Measurements from ENCODE around the gene KRT73.

Gene KRT73

DNA sequence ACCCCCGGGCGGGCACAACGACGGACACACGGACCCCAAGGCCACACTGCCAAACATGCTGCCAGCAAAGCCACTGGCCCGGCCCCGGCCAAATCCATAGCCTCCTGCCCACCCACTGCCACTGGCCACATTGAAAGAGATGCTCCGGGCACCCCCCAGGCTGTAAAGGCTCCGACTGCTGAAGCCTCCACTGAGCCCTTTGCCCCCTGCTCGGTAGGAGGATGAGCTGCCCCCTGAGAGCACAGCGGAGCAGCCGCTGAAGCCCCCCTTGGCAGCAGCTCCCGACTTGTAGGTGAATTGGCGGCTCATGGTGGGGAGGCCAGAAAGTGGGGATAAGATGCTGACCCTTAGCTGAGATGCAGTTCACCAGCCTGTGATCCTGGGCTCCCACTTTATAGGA is at the start of gene KRT73:
KRT73 (minus strand) TSS at position 344 of the 400 bp plus-strand sequence; CDS start at position 309, 35 bp downstream.
- no peak for DNase-seq

- DNase-seq: no peak
These were observed 49.6 kb upstream of the KRT73 start for GRCh38 chr12:52667931-52668330.

DNA sequence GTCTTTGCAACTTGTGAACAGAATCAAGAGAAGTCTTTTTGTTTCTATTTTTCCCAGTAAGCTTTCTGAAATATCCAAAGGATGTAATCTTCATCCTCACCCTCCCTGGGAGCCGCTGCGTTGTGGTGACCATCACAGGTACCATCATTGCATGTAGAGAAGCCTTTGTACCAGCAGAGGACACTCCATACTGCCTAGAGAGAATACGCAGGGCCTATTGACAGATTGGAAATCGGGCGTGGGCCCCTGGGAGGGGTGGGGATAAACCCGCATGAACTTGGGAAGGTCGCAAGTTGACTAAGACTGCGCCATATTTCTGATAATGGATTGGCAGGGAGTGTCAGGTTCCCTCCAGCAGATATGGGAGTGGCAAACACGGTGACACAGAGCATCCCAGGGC is 49.1 kb upstream of the KRT73 start:
- no peak for DNase-seq

- no peak for DNase-seq
These were observed 48.1 kb upstream of the KRT73 start for GRCh38 chr12:52666471-52666870.

DNA sequence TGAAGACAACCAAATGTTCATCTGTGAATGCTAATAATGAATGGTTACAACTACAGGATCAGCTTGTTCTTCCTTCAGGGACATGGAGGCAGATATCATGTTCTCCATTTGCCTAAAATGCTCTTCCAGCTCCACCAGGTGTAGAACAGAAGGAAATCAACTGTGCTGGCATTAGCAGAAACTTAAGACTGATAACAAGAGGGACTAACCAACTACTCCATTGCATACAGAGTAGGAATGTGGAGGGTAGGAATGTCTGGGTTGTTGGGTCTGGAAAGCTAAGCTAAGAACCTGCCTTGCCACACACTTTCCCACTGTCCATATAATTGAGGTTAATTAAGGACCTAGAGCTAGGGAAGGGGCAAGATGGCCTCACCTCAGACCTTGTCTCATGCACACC is 45.1 kb upstream of the KRT73 start:
- no peak for DNase-seq

GRCh38 chr12:52662918-52663229 is 44.5 kb upstream of the KRT73 start:
- DNase-seq: no peak

GRCh38 chr12:52662093-52662917 is 43.9 kb upstream of the KRT73 start:
- DNase-seq: no peak

GRCh38 chr12:52661668-52662067 is 43.3 kb upstream of the KRT73 start:
- no peak for DNase-seq

DNA sequence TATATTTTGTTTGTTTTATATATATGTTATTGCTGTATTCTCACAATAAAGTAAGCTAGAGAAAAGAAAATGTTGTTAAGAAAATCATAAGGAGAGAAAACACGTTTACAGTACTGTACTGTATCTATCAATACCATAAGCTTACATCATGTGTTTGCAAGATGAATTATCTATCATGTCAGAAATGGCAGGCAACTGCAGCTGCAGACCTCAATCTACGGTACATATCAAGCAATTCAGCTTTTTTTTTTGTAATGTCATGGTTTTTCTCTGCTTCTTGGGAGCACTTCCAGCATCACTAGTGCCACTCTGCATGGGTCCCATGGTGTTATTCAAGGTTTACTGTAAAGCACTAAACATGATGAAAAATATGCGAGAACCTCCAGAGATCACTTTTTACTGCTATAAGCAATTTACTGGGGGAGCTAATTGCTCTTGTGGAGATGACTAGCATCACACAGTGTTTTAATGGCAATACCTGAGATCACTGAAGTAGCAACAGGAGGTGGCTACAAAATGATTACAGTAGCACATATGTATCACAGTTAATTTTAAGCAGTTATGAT is 42.7 kb upstream of the KRT73 start:
- DNase-seq: no peak

GRCh38 chr12:52659951-52660350 is 41.6 kb upstream of the KRT73 start:
- no peak for DNase-seq

- DNase-seq: no peak
These were observed 41.0 kb upstream of the KRT73 start for GRCh38 chr12:52659395-52659794.

DNA sequence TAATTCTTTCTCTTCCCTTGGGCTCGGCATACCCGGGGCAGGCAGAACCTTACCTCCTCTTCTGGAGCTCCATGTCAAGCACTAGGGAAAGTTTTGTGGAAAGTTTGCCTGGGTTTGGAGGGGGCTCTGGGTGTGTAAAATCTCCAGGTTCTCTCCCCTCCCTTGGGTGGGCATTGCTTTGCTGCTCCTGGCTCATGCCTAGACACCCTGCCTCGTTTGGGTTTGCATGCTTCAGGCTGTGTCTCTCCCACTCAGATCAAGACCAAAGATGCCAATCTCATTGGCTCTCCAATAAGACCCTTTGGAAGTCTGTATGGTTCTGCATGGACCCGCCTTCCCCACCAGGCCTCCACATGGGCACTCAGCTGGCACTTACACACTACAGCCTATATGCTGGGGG is 39.8 kb upstream of the KRT73 start:
- no peak for DNase-seq

DNA sequence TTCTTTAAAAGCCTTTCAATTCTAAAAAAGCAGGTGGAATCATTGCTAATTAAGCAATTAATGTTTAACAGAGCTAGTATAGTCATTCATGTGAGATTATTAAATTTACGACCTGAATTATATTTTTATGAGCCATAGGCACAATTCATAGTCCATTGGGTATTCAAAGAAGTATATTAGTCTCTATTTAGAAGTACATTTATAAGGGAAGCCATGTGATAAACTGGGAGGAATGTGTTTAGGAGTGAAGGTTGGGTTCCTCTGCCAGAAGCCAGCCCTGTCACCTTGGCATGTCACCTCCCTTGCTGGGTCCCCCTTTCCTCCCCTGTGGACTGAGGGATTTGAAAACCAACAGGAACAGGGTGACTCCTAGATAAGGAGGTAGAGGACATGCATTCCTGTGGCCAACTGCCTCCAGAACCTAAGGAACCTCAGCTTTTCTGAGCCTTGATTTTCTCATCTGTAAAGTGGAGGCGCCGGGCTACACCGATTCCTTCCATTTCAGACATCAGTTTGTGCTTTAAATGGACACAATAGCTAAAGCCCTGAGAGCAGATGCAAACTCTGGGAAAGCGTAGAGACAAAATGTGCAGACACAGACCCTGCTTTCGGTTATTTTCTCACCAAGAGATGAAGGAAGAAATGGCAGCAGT is 39.0 kb upstream of the KRT73 start:
- DNase-seq: no peak

DNA sequence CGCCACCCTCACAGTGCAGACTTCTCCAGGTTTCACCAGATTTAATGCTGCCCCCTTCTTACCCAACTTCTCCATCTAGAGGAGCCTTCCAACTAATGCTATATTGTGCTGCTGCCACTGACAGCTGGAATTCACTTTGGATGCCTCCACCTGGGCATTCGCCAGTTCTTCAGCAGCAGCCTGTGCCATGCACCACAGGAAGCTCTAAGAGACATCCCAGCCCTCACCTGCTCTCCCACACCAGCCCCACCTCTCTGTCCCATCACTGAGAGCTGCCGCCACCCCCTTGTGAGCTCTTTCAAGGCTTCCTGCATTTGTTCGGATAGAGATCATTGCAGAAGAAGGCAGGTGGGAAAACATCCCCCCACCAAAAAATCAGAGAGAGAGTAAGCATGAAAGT is 38.3 kb upstream of the KRT73 start:
- no peak for DNase-seq

DNA sequence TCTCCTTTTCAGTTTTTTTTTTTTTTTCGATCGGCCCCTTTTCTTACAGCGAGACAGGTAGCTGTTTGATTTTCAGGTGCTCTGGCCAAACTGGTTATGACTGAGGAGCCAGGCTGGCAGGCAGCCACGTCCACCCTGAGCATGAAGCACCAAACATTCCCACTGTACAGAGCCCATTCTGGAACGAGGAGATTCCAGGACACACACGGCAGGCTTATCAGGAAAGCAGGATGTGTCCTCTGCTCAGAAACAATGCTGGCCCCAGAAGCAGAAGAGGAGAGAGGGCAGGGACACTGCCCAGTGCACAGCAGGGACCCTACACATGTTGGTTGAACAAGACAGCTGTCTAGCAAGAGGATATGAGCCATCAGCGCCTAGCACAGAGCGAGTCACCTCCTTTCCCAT is 37.4 kb upstream of the KRT73 start:
- peak; percentile 76 for DNase-seq

DNA sequence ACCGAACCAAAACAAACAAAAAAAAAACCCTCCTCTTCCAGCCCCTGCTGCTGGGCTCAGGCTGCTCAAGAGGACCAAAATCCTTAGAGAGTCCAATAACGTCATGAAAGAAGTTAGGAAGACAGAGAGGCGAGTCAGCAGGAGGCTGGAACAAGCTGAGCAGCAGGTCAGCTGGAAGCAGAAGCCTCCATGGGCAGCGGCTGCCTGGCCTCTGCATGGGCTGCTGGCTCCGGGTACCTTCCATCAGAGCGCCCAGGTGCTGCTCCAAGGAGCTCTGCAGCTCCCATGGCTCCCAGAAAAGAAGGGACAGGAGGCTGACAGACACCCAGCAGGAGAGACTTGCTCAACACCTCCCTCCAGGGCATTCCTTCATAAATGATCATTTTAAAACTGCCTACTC is 36.9 kb upstream of the KRT73 start:
- no peak for DNase-seq

GRCh38 chr12:52651726-52652261 is 33.4 kb upstream of the KRT73 start, which contains the start of gene KRT2:
Gene KRT2, minus strand, starts transcription at chr12:52652211. Its CDS starts 69 bp downstream, at chr12:52652142.
- no peak for DNase-seq

DNA sequence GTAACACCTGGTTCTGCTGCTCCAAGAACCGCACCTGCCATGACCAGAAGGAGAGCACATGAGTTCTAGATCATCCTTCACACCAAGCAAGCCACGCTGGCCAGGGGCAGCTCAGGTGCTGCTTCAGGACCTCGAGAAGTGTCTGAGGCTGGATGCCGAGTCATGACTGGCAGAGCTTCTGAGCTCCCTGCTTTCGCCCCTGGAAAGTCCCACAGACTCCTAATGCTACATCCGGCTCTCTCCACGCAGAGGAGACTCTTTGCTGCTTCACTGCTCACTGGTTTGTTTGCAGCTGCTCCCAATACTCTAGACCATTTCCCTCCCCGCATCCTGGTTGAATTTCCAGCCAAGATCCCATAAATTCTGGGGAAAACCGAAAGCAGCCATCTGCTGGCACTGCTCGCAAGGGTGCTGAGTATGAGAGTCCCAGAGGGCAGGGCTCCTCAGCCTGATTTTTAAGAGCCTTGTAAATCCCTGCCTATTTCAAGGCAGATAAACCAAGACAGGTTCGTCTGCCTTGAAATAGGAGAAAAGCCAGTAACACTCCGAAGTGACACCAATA is 32.2 kb upstream of the KRT73 start:
- peak; percentile 23 for DNase-seq

- DNase-seq: no peak
These were observed 30.7 kb upstream of the KRT73 start for GRCh38 chr12:52649066-52649465.

- DNase-seq: no peak
These were observed 29.7 kb upstream of the KRT73 start for GRCh38 chr12:52648012-52648550.

DNA sequence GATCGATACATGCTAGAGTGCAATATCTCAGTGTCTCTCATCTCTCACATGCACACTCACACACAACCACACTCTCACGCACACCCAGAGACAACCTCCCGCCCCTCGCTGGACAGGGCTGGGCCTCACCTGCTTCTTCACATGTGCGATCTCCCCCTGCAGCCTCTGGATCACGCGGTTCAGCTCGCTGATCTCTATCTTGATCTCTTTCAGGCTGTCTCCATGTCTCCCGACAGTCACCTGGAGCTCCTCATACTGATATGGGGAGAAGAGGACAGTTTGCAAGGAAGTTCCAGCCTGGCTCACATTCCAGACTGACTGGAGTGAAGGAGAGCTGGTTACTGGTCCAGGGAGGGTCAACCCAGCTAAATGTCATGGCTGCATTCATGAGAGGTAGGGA is 29.2 kb upstream of the KRT73 start:
- DNase-seq: no peak

DNA sequence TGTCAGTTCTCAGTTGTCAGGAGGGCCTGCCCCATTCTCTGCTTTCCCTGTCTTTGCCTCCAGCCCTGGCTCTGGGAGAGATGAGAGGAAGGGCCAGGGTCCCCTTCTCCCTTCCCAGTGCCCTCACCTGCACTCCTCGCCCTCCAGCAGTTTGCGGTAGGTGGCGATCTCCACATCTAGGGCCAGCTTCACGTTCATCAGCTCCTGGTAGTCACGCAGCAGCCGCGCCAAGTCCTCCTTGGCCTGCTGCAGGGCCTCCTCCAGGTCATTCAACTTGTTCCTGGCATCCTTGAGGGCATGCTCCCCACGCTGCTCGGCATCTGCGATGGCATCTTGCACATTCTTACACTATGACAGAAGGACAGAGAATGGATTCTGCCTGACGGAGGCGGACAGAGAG is 28.3 kb upstream of the KRT73 start:
- no peak for DNase-seq

GRCh38 chr12:52645982-52646381 is 27.6 kb upstream of the KRT73 start:
- DNase-seq: no peak

Measured in NCI-H2029 (cell line).